AG09319 (cell line): Measurements from ENCODE around the gene SYT6.

ENCODE experiments used
- DNase-seq: peaks from one replicate; pipeline ENCODE4 v3.0.0-alpha.2; 2010; ENCODE audit warnings: low read depth; ENCODE audit errors: extremely low read depth
- CTCF ChIP-seq: IDR thresholded peaks from 2 replicates; pipeline ENCODE4 v1.5.1; 2011; ENCODE audit warnings: low read depth, mild to moderate bottlenecking, inconsistent platforms, low read length, moderate library complexity

The SYT6 gene

GRCh38 chr1:114099268-114099667 lies 54.4 kb downstream of the SYT6 start:
- no peak for DNase-seq
- no peak for TF ChIP-seq CTCF

GRCh38 chr1:114097109-114097508 lies 56.6 kb downstream of the SYT6 start:
- no peak for TF ChIP-seq CTCF
- DNase-seq, result no peak

- DNase-seq, result no peak
- TF ChIP-seq CTCF, result no peak
These were observed 59.0 kb downstream of the SYT6 start for GRCh38 chr1:114094675-114095074.

GRCh38 chr1:114094363-114094634 lies 59.4 kb downstream of the SYT6 start:
- no peak for TF ChIP-seq CTCF
- no peak for DNase-seq

GRCh38 chr1:114093624-114094362 lies 59.9 kb downstream of the SYT6 start:
- no peak for DNase-seq
- TF ChIP-seq CTCF, result no peak

- no peak for DNase-seq
These were observed 61.2 kb downstream of the SYT6 start for GRCh38 chr1:114092186-114093062.

More at GRCh38 chr1:114092186-114093062, 61.2 kb downstream of the SYT6 start:
- no peak for TF ChIP-seq CTCF
